HG03108 (cell line): ENCODE measurements around the gene ZMIZ2.
A peak's percentile ranks its signal among the peaks of the same experiment; 100 is the strongest.
"Not testable (repeated sequence)": the region's sequence is repeated elsewhere in the genome, so short reads cannot be mapped to it uniquely, and the experiment has no call there.

Source experiments
- ATAC-seq: cut with Tn5 transposase; IDR thresholded peaks from one replicate; pipeline ENCODE4 v1.9.1; 2021; ENCODE audit warnings: moderate library complexity; ENCODE audit not compliant: unreplicated experiment

ZMIZ2 gene

DNA sequence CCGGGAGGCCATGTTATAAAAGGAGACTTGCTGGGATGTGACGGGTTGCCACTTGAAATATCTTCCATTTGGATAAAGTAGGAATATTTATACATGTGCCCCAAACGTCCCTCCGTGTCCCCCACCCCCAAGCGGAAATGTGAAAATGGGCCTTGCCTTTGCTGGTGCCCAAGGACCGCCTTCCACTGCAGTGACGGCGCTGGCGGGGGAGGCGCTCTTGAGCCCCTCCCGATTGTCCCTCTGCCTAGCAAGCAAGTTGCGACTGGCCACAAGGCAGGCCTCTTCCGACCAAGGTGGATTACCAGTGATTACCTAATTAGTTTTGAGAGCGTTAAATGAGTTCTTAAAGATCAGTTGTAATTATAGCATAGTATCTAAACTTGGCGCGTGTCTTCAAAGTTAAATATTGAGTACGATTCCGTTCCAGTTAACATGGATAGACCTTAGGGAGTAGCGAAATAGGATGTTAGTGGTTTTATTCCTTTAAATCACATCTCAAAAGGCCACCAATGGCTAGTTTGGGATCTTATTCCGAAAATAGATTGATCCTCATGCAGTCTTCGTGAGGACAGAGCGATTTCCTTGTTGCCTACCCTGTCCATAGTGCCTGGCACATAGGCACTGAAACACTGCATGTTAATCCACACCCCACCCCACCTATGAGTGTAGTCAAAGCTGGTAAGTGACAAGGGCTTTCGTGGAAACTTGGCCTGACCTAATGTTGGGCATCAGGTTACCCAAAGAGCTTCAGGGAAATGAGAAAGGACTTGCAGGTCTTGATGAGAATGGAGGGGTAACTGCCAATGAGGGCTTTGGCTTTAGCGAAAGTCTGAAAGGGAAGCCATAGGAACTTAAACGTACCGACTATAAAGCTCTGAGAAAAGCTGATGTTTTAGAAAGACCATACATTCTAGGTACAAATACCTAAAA is 48.9 kb downstream of the ZMIZ2 start:
- peak; percentile 50 for ATAC-seq

DNA sequence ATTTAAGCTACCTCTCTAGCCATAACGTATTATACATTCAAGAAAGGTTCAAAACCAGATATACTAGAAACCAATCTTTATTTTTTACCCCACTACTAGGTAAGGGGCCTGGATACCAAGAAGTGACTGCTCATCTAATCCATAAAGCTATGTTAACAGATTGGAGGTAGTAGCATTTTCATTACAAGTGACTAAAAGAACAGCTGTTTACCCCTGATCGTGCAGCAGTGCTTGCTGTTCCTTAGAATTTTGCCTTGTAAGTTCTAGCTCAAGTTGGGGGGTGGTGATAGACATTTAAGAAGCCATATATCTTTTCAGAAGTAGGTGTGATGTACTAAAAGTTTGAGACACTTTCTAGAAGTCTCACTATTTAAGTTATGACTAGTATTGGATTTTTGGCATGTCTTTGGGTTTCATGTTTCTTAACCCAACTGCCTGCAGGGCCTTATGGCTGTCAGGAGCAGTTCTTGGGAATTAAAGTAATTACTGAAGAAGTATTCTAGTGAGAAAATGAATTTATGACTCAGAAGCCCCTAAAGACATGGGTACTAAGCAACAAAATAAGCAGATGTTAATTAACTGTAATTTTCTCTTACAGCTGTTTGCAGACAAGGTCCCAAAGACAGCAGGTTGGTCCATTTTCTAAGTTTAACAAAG is 50.1 kb downstream of the ZMIZ2 start:
- ATAC-seq, result no peak

DNA sequence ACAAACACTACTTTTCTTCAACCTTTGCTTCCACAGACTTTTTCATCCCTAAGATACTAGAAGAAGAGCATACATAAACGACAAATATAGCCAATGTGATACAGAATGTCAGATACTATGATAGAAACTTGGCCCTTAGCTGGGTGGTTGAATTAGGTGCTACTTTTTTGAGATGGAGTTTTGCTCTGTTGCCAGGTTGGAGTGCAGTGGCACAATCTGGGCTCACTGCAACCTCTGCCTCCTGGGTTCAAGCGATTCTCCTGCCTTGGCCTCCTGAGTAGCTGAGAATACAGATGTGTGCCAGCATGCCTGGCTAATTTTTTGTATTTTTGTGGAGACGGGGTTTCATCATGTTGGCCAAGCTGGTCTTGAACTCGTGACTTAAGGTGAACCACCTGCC is 51.3 kb downstream of the ZMIZ2 start:
- ATAC-seq, result no peak

DNA sequence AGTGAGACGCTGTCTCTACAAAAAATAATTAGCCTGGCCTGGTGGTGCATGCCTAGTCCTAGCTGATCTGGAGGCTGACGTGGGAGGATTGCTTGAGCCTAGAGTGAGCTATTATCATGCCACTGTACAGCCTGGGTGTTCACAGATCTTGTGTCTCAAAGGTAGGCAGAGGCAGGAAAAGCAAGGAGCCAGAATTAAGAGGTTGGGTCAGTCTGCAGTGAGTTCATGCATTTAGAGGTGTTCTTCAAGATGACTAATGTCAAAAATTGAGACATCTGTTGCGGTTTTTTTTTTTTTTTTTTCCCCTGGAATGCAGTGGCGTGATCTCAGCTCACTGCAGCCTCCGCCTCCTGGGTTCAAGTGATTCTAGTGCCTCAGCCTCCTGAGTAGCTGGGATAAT is 53.2 kb downstream of the ZMIZ2 start:
- ATAC-seq, result no peak

DNA sequence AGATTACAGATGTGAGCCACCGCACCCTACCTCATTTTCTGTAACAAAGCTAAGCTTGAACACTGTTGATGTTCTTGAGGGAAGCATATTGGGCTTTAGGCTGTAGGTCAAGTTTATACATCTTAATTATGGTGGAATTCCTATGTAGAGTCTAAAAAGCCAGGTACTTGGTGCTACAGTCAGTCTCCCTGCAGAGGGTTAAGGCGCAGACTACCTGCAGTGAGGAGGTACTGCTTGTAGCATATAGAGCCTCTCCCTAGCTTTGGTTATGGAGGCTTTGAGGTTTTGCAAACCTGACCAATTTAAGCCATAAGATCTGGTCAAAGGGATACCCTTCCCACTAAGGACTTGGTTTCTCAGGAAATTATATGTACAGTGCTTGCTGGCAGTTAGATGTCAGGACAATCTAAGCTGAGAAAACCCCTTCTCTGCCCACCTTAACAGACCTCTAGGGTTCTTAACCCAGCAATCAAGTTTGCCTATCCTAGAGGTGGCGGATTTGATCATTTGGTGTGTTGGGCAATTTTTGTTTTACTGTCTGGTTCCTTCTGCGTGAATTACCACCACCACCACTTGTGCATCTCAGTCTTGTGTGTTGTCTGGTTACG is 53.9 kb downstream of the ZMIZ2 start:
- ATAC-seq, result no peak

DNA sequence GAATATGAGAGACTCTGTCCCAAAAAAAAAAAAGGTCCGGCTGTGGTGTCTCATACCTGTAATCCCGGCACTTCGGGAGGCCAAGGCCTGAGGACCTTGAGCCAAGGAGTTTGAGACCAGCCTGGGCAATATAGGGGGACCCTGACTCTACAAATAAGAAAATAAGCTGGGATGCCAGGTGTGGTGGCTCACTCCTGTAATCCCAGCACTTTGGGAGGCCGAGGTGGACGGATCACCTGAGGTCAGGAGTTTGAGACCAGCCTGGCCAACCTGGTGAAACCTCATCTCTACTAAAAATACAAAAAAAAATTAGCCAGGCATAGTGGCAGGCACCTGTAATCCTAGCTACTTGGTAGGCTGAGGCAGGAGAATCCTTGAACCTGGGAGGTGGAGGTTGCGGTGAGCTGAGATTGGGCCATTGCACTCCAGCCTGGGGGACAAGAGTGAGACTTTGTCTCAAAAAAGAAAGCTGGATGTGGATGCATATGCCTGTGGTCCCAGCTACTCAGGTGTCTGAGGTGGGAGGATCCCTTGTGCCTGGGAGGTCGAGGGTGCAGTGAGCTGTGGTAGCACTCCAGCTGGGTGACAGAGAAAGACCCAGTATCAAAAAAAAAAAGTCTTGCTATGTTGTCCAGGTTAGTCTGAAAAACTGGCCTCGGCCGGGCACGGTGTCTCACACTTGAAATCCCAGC is 55.3 kb downstream of the ZMIZ2 start:
- not testable (repeated sequence) for ATAC-seq

DNA sequence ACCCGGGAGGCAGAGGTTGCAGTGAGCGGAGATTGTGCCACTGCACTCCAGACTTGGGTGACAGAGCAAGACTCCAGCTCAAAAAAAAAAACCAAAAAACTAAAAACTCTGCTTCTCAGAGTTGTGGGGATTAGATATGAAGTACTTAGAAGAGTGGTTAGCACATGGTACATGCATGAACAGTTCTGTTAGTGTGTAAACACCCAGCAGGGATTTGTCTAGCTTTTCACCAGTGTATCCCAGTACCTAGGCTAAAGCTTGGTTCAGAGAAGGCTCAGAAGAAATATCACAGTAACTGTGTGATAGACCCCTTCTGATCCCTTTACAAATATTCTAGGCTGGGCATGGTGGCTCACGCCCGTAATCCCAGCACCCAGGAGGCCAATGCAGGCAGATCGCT is 57.3 kb downstream of the ZMIZ2 start:
- no peak for ATAC-seq

DNA sequence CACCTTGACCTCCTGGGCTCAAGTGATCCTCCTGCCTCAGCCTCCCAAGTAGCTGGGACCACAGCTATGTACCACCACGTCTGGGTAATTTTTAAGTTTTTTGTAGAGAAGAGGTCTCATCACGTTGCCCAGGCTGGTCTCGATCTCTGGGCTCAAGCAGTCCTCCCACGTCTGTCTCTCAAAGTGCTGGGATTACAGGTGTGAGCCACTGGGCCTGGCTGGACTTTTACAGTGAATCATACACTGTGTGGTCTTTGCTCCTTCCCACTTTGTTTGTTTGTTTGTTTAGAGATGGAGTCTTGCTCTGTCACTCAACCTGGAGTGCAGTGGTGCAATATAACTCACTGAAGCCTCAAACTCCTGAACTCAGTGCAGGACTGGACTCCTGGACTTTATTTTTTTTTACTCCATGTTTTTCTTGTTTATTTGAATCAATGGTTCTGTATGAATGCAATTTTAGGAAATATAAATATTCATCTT is 60.3 kb downstream of the ZMIZ2 start:
- no peak for ATAC-seq

GRCh38 chr7:44811093-44811492 is 62.4 kb downstream of the ZMIZ2 start:
- ATAC-seq, result no peak

GRCh38 chr7:44811571-44811970 is 62.9 kb downstream of the ZMIZ2 start:
- no peak for ATAC-seq

DNA sequence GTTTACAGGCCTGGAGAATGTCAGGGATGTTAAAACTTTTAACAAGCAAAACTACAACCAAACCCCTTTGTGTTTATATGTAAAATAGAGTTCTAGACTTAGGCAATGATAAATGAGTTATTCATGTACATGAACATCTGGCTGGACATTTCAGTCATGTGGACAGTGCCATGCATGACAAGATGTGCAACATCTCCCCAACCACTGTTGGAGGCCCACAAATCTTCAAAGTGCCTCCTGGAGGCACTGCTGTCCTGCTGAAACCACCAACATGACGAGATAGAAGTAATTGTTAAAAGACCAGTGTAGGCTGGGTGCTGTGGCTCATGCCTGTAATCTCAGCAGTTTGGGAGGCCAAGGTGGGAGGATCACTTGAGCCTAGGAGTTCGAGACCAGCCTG is 66.3 kb downstream of the ZMIZ2 start:
- ATAC-seq, result no peak

DNA sequence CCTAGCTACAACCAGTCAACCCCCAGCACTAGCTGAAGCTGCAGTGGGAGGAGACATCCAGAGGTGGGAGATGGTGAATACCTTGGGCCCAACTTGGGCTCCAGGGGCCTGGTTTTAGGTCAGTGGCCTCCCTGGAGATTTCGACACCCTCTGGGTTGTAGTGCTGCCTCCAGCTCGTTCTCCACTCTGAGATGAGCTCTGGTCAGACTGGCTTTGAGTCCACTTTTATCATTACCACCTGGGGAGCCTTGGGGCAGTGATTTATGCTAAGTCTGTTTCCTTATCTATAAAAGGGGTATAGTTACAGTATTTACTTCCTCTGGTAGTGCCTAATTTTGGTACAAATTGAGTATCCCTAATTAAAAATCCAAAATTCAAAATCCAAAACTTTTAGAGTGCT is 70.6 kb downstream of the ZMIZ2 start:
- ATAC-seq, result no peak
